PC-9 (cell line): ENCODE data around the gene ANAPC1. TPM values are rescaled to one million over a fixed set of nuclear protein-coding genes. Genes with fewer than 3 reads are reported as not detected.
A peak's percentile ranks its signal among the peaks of the same experiment; 100 is the strongest.

ENCODE experiments used
- BruUV-seq: library from RNA; stranded (reverse); fragments of 400-500 nt; replicated peaks from 2 replicates; lab custom pipeline; 2021; lab: Mats Ljungman, UMichigan
- CTCF ChIA-PET: fragments of 300-600 bp; sonication (Branson Sonifier 250); formaldehyde crosslinking; loops from one replicate; lab custom pipeline; 2022; ENCODE audit warnings: antibody characterized with exemption; lab: Charles Lee
- POLR2A ChIA-PET: fragments of 300-600 bp; sonication (Branson Sonifier 250); formaldehyde crosslinking; loops from one replicate; lab custom pipeline; 2022; ENCODE audit warnings: antibody characterized with exemption; ENCODE audit not compliant: unreplicated experiment; lab: Charles Lee
- DNase-seq, 2 experiments: peaks; one replicate each; pipeline versions ENCODE4 v3.0.0 to v3.0.0-alpha.2; 2015 to 2022; ENCODE audit warnings: mixed read lengths in 1 of 2
- H2AFZ ChIP-seq: fragments of 200-600 bp; sonication (generic); 2 replicates; pipeline ENCODE4 v1.8.1; 2017; ENCODE audit warnings: antibody characterized with exemption
- H3F3A ChIP-seq: fragments of 200-600 bp; sonication (generic); 2 replicates; pipeline ENCODE4 v1.8.1; 2017; ENCODE audit warnings: antibody characterized with exemption, mild to moderate bottlenecking, low read depth; ENCODE audit not compliant: insufficient read depth
- H3K27ac ChIP-seq: fragments of 200-600 bp; sonication (generic); 2 replicates; pipeline ENCODE4 v1.6.1; 2016; ENCODE audit warnings: mixed run types
- H3K27me3 ChIP-seq: fragments of 200-600 bp; sonication (generic); 2 replicates; pipeline ENCODE4 v1.6.1; 2016; ENCODE audit warnings: low read depth, mixed run types; ENCODE audit not compliant: insufficient read depth
- H3K36me3 ChIP-seq: fragments of 200-600 bp; sonication (generic); 2 replicates; pipeline ENCODE4 v1.6.1; 2016; ENCODE audit warnings: low read depth, mixed run types
- H3K4me1 ChIP-seq: fragments of 200-600 bp; sonication (generic); replicated peaks from 2 replicates; pipeline ENCODE4 v1.6.1; 2016; ENCODE audit warnings: mixed run types; ENCODE audit not compliant: insufficient read depth
- H3K4me2 ChIP-seq: fragments of 200-600 bp; sonication (generic); 2 replicates; pipeline ENCODE4 v1.6.1; 2017; ENCODE audit warnings: mixed run types
- H3K4me3 ChIP-seq: fragments of 200-600 bp; sonication (generic); 2 replicates; pipeline ENCODE4 v1.6.1; 2016; ENCODE audit warnings: mixed run types
- H3K79me2 ChIP-seq: fragments of 200-600 bp; sonication (generic); 2 replicates; pipeline ENCODE4 v1.6.1; 2017; ENCODE audit warnings: low read depth, mixed run types
- H3K9me2 ChIP-seq: fragments of 200-600 bp; sonication (generic); 2 replicates; pipeline ENCODE4 v1.8.1; 2017; ENCODE audit warnings: mild to moderate bottlenecking; ENCODE audit not compliant: insufficient read depth
- H3K9me3 ChIP-seq: fragments of 200-600 bp; sonication (generic); 2 replicates; pipeline ENCODE4 v1.8.1; 2016; ENCODE audit warnings: low read depth; ENCODE audit not compliant: insufficient read depth
- H4K20me1 ChIP-seq: fragments of 200-600 bp; sonication (generic); 2 replicates; pipeline ENCODE4 v1.8.1; 2017; ENCODE audit not compliant: insufficient read depth
- CTCF ChIP-seq: fragments of 200-600 bp; sonication (generic); conservative IDR thresholded peaks from 2 replicates; pipeline ENCODE4 v1.6.1; 2017; ENCODE audit warnings: mixed run types, antibody characterized with exemption, mild to moderate bottlenecking, moderate library complexity
- EZH2 ChIP-seq: fragments of 200-600 bp; sonication (generic); IDR thresholded peaks from 2 replicates; pipeline ENCODE4 v1.8.0; 2017; ENCODE audit warnings: antibody characterized with exemption, low read depth
- intact Hi-C: fragments of 100-400 bp; cut with micrococcal nuclease; formaldehyde crosslinking; loops from one replicate; pipeline ENCODE4 v1.10.0; 2022; ENCODE audit not compliant: unreplicated experiment
- total RNA-seq: library from RNA; stranded (reverse); gene quantifications from 2 replicates; pipeline ENCODE4 v1.2.3, GENCODE V29; 2021

ANAPC1 gene
- total RNA-seq, 1 experiment from 2014 or later, result 59.6 TPM

DNA sequence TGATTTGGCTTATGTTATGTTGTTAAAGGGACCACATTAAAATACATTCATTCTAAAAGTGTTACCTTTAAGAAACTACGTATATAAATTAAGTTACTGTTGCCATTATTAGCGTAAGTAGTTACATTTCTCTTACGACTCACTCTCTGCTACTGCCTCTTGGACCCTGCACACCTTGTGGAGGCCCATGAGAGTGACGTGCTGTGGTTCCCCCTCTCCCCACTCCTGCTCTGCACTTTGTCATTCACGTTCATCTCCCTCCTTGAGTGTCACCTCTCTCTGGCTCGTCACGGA, 13.6 kb upstream of the ANAPC1 start:
- no peaks in the 10 kb centered on the region for H3K36me3 ChIP-seq
- no TSS peak for BruUV-seq
- peak overlapping the region; percentile 98 for H3K4me2 ChIP-seq
- POLR2A ChIA-PET, result interaction anchor here (0.6 kb wide), 2 partner anchors 150 to 564 kb away, joined by 3 to 12 read pairs; no protein-coding TSS in a partner anchor
- no peaks in the 10 kb centered on the region for H3K79me2 ChIP-seq
- H3K4me1 ChIP-seq, result peaks cover 6% of the 10 kb centered on the region
- no peaks in the 10 kb centered on the region for H3K9me2 ChIP-seq
- CTCF ChIA-PET, result interaction anchor here (0.7 kb wide), 3 partner anchors 143 to 212 kb away, joined by 3 to 4 read pairs (median 3); partner anchors contain the start of gene TMEM87B
- no peak for TF ChIP-seq EZH2
- no peak for TF ChIP-seq CTCF
- H3K9me3 ChIP-seq, result no peaks in the 10 kb centered on the region
- H3K27me3 ChIP-seq, result no peaks in the 10 kb centered on the region
- H4K20me1 ChIP-seq, result no peaks in the 10 kb centered on the region
- no peak overlapping the region for H3K27ac ChIP-seq
- H3F3A ChIP-seq, result peaks cover 25% of the 10 kb centered on the region; the same call in 1 of the 2 replicates
- peak overlapping the region; percentile 71 for H3K4me3 ChIP-seq
- H2AFZ ChIP-seq, result peak overlapping the region; percentile 92
- intact Hi-C loops, result no loop called here
- no peak for DNase-seq

DNA sequence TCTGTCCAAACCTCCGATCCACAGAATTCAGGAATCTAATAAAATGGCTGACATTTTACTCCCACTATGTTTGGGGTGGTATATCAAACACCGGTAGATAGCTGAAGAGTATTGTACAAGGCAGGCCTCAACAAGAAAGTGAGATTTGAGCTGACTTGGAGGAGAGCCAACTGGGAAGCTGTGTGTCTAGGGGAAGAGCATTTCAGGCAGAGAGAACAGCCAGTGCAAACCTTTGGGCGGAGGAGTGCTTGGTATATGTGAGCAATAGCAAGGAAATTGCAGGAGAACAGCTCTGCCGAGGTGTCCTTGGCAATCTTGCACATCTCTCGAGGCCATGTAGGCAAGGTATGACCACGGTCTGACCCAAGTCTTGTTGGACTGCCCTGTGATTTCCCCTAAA, 12.6 kb upstream of the ANAPC1 start:
- Histone ChIP-seq H3K79me2 (no peaks in the 10 kb centered on the region), H3K9me2 (no peaks in the 10 kb centered on the region), H3K4me1 (peaks cover 6% of the 10 kb centered on the region), H4K20me1 (no peaks in the 10 kb centered on the region), H3K4me2 (no peak overlapping the region), H2AFZ (no peak overlapping the region), H3K4me3 (no peak overlapping the region), H3K36me3 (no peaks in the 10 kb centered on the region), H3K27ac (no peak overlapping the region), H3F3A (peaks cover 25% of the 10 kb centered on the region; the same call in 1 of the 2 replicates), H3K27me3 (no peaks in the 10 kb centered on the region), H3K9me3 (no peaks in the 10 kb centered on the region)
- ChIA-PET POLR2A (no interaction called here), CTCF (no interaction called here)
- DNase-seq, result no peak
- intact Hi-C loops, result no loop called here
- TF ChIP-seq EZH2, result no peak
- TF ChIP-seq CTCF, result no peak
- BruUV-seq, result no TSS peak

- Histone ChIP-seq H3K27ac (no peak overlapping the region), H3K36me3 (no peaks in the 10 kb centered on the region), H2AFZ (no peak overlapping the region), H4K20me1 (no peaks in the 10 kb centered on the region), H3K79me2 (no peaks in the 10 kb centered on the region), H3F3A (peaks cover 24% of the 10 kb centered on the region; the same call in 1 of the 2 replicates), H3K27me3 (no peaks in the 10 kb centered on the region), H3K4me3 (no peak overlapping the region), H3K9me2 (no peaks in the 10 kb centered on the region), H3K9me3 (no peaks in the 10 kb centered on the region), H3K4me1 (peaks cover 6% of the 10 kb centered on the region), H3K4me2 (no peak overlapping the region)
- DNase-seq, result no peak
- no TSS peak for BruUV-seq
- ChIA-PET CTCF (no interaction called here), POLR2A (interaction anchor here (0.6 kb wide), 2 partner anchors 9 to 1260 kb away, joined by 8 read pairs; no protein-coding TSS in a partner anchor)
- intact Hi-C loops, result no loop called here
- TF ChIP-seq CTCF (no peak), EZH2 (no peak)
Observed at GRCh38 chr2:111896024-111896423, 12.0 kb upstream of the ANAPC1 start.
